GM23338 (cell line): Measurements from ENCODE around the gene MYADM. TPM values are rescaled to one million over a fixed set of nuclear protein-coding genes. Genes with fewer than 3 reads are reported as not detected.

Source experiments
- ATAC-seq: fragments of 200-7000 bp; cut with Tn5 transposase; 3 replicates; pipeline ENCODE4 v1.9.1; 2020
- DNase-seq: peaks from one replicate; pipeline ENCODE4 v3.0.0-alpha.2; 2015; ENCODE audit warnings: low spot score
- H2AFZ ChIP-seq: fragments of 200-600 bp; sonication (generic); 2 replicates; pipeline ENCODE4 v1.8.0; 2016; ENCODE audit warnings: antibody characterized with exemption, mild to moderate bottlenecking, moderate library complexity
- H3F3A ChIP-seq: fragments of 200-600 bp; sonication (generic); replicated peaks from 2 replicates; pipeline ENCODE4 v1.8.0; 2017; ENCODE audit warnings: antibody characterized with exemption, mixed run types, low read depth
- H3K27ac ChIP-seq: fragments of 200-600 bp; sonication (generic); 2 replicates; pipeline ENCODE4 v1.6.1; 2016; ENCODE audit warnings: low read depth
- H3K27me3 ChIP-seq: fragments of 200-600 bp; sonication (generic); 2 replicates; pipeline ENCODE4 v1.8.0; 2016; ENCODE audit warnings: mild to moderate bottlenecking, mixed run types, moderate library complexity; ENCODE audit not compliant: insufficient read depth
- H3K36me3 ChIP-seq: fragments of 200-600 bp; sonication (generic); 2 replicates; pipeline ENCODE4 v1.8.0; 2016; ENCODE audit warnings: mild to moderate bottlenecking; ENCODE audit not compliant: insufficient read depth
- H3K4me1 ChIP-seq: fragments of 200-600 bp; sonication (generic); 2 replicates; pipeline ENCODE4 v1.8.0; 2016; ENCODE audit warnings: mild to moderate bottlenecking, moderate library complexity; ENCODE audit not compliant: insufficient read depth
- H3K4me2 ChIP-seq: fragments of 200-600 bp; sonication (generic); 2 replicates; pipeline ENCODE4 v1.7.1; 2017; ENCODE audit warnings: mixed run types
- H3K4me3 ChIP-seq: fragments of 200-600 bp; sonication (generic); 2 replicates; pipeline ENCODE4 v1.6.1; 2016; ENCODE audit warnings: mixed run types
- H3K79me2 ChIP-seq: fragments of 200-600 bp; sonication (generic); replicated peaks from 2 replicates; pipeline ENCODE4 v1.8.0; 2017; ENCODE audit warnings: mild to moderate bottlenecking; ENCODE audit not compliant: insufficient read depth
- H3K9me2 ChIP-seq: fragments of 200-600 bp; sonication (generic); 2 replicates; pipeline ENCODE4 v1.8.0; 2017; ENCODE audit not compliant: insufficient read depth
- H4K20me1 ChIP-seq: fragments of 200-600 bp; sonication (generic); replicated peaks from 2 replicates; pipeline ENCODE4 v1.8.0; 2017; ENCODE audit warnings: mild to moderate bottlenecking; ENCODE audit not compliant: insufficient read depth
- H3K27ac Mint-ChIP-seq: 2 replicates; pipeline ENCODE4 v1.8.0; 2020; ENCODE audit warnings: inconsistent platforms, mild to moderate bottlenecking, moderate library complexity, mixed read lengths
- H3K27me3 Mint-ChIP-seq: 3 replicates; pipeline ENCODE4 v1.8.0; 2022; ENCODE audit warnings: low read depth, mild to moderate bottlenecking, moderate library complexity, mixed read lengths, inconsistent platforms; ENCODE audit not compliant: insufficient read depth, poor library complexity
- H3K36me3 Mint-ChIP-seq: 3 replicates; pipeline ENCODE4 v1.8.0; 2021; ENCODE audit warnings: low read depth, mild to moderate bottlenecking, inconsistent platforms, moderate library complexity, mixed read lengths
- H3K4me1 Mint-ChIP-seq: 3 replicates; pipeline ENCODE4 v1.8.0; 2020; ENCODE audit warnings: mild to moderate bottlenecking, inconsistent platforms, mixed read lengths
- H3K4me3 Mint-ChIP-seq: 3 replicates; pipeline ENCODE4 v1.8.0; 2021; ENCODE audit warnings: moderate library complexity, mild to moderate bottlenecking, inconsistent platforms, mixed read lengths
- H3K9me3 Mint-ChIP-seq: 3 replicates; pipeline ENCODE4 v1.8.0; 2020; ENCODE audit warnings: moderate library complexity, mild to moderate bottlenecking, inconsistent platforms, mixed read lengths
- CREB1 ChIP-seq: fragments of 250-450 bp; sonication (Bioruptor Pico); IDR thresholded peaks from 2 replicates; pipeline ENCODE4 v1.5.0; 2020; ENCODE audit warnings: low read depth, mild to moderate bottlenecking, moderate library complexity
- EZH2phosphoT487 ChIP-seq: fragments of 200-600 bp; sonication (generic); IDR thresholded peaks from one replicate; pipeline ENCODE4 v1.8.1; 2018; ENCODE audit warnings: antibody characterized with exemption; ENCODE audit not compliant: unreplicated experiment
- JUNB ChIP-seq: IDR thresholded peaks from one replicate; pipeline ENCODE4 v1.6.1; 2016; ENCODE audit warnings: antibody characterized with exemption; ENCODE audit not compliant: unreplicated experiment
- STAT1 ChIP-seq: IDR thresholded peaks from one replicate; pipeline ENCODE4 v1.6.1; 2016; ENCODE audit warnings: antibody characterized with exemption; ENCODE audit not compliant: unreplicated experiment
- ZNF114 ChIP-seq: fragments of 250-450 bp; sonication (Bioruptor Pico); IDR thresholded peaks from 2 replicates; pipeline ENCODE4 v1.5.0; 2020; ENCODE audit warnings: mild to moderate bottlenecking, moderate library complexity
- polyA plus RNA-seq: library from polyadenylated mRNA; unstranded; fragments of >200 nt; fragmentation: Nextera tagmentation; extraction: Ambion mirVana; gene quantifications from 2 replicates; pipeline ENCODE4 v1.2.1, GENCODE V29; 2016
- total RNA-seq: library from RNA; depleted of rRNA; stranded (reverse); fragments of >200 nt; shearing (Covaris generic); gene quantifications from 2 replicates; pipeline ENCODE4 v1.2.3, GENCODE V29; 2014
- TF ChIP-seq, protein P1 (sequence below): IDR thresholded peaks from one replicate; pipeline ENCODE4 v1.6.1; 2018; ENCODE audit warnings: antibody characterized with exemption; ENCODE audit not compliant: unreplicated experiment
- TF ChIP-seq, protein P2 (sequence below): fragments of 250-450 bp; sonication (Bioruptor Pico); IDR thresholded peaks from 2 replicates; pipeline ENCODE4 v1.5.0; 2020; ENCODE audit warnings: mild to moderate bottlenecking, moderate library complexity

The MYADM gene
- total and polyA plus RNA-seq, 2 experiments from 2014 or later, result 49.9 to 57.1 TPM

DNA sequence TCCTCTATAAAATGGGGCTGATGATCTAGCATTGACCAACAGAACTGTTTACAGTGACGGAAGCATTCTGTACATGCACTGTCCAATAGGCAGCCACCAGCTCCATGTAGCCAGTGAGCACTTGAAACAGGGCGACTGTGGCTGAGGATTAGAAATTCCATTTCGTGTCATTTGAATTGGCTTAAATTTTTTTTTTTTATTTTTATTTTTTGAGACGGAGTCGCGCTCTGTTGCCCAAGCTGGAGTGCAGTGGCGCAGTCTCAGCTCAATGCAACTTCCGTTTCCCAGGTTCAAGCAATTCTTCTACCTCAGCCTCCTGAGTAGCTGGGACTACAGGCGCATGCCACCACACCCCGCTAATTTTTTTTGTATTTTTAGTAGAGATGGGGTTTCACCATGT, 17.4 kb downstream of the MYADM start:
- Mint-ChIP-seq H3K4me1 (peaks cover 15% of the 10 kb centered on the region), H3K4me3 (no peak overlapping the region), H3K9me3 (no peaks in the 10 kb centered on the region), H3K27ac (no peak overlapping the region), H3K36me3 (peaks cover 3% of the 10 kb centered on the region; the same call in 2 of the 3 replicates), H3K27me3 (peaks cover 22% of the 10 kb centered on the region)
- Histone ChIP-seq H3K79me2 (no peaks in the 10 kb centered on the region), H3K9me2 (no peaks in the 10 kb centered on the region), H3F3A (peaks cover 31% of the 10 kb centered on the region), H3K36me3 (no peaks in the 10 kb centered on the region; the same call in 1 of the 2 replicates), H3K27ac (no peak overlapping the region), H2AFZ (no peak overlapping the region), H4K20me1 (no peaks in the 10 kb centered on the region), H3K4me2 (no peak overlapping the region), H3K4me1 (peaks cover 33% of the 10 kb centered on the region), H3K4me3 (no peak overlapping the region), H3K27me3 (peaks cover 11% of the 10 kb centered on the region)
- TF ChIP-seq, protein P1, sequence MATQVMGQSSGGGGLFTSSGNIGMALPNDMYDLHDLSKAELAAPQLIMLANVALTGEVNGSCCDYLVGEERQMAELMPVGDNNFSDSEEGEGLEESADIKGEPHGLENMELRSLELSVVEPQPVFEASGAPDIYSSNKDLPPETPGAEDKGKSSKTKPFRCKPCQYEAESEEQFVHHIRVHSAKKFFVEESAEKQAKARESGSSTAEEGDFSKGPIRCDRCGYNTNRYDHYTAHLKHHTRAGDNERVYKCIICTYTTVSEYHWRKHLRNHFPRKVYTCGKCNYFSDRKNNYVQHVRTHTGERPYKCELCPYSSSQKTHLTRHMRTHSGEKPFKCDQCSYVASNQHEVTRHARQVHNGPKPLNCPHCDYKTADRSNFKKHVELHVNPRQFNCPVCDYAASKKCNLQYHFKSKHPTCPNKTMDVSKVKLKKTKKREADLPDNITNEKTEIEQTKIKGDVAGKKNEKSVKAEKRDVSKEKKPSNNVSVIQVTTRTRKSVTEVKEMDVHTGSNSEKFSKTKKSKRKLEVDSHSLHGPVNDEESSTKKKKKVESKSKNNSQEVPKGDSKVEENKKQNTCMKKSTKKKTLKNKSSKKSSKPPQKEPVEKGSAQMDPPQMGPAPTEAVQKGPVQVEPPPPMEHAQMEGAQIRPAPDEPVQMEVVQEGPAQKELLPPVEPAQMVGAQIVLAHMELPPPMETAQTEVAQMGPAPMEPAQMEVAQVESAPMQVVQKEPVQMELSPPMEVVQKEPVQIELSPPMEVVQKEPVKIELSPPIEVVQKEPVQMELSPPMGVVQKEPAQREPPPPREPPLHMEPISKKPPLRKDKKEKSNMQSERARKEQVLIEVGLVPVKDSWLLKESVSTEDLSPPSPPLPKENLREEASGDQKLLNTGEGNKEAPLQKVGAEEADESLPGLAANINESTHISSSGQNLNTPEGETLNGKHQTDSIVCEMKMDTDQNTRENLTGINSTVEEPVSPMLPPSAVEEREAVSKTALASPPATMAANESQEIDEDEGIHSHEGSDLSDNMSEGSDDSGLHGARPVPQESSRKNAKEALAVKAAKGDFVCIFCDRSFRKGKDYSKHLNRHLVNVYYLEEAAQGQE, result no peak
- no peak for TF ChIP-seq ZNF114 (CRISPR knock-in tag)
- no peak for TF ChIP-seq STAT1
- TF ChIP-seq EZH2phosphoT487, result no peak
- no peak for TF ChIP-seq JUNB
- no peak for TF ChIP-seq CREB1 (CRISPR knock-in tag)
- TF ChIP-seq, protein P2, sequence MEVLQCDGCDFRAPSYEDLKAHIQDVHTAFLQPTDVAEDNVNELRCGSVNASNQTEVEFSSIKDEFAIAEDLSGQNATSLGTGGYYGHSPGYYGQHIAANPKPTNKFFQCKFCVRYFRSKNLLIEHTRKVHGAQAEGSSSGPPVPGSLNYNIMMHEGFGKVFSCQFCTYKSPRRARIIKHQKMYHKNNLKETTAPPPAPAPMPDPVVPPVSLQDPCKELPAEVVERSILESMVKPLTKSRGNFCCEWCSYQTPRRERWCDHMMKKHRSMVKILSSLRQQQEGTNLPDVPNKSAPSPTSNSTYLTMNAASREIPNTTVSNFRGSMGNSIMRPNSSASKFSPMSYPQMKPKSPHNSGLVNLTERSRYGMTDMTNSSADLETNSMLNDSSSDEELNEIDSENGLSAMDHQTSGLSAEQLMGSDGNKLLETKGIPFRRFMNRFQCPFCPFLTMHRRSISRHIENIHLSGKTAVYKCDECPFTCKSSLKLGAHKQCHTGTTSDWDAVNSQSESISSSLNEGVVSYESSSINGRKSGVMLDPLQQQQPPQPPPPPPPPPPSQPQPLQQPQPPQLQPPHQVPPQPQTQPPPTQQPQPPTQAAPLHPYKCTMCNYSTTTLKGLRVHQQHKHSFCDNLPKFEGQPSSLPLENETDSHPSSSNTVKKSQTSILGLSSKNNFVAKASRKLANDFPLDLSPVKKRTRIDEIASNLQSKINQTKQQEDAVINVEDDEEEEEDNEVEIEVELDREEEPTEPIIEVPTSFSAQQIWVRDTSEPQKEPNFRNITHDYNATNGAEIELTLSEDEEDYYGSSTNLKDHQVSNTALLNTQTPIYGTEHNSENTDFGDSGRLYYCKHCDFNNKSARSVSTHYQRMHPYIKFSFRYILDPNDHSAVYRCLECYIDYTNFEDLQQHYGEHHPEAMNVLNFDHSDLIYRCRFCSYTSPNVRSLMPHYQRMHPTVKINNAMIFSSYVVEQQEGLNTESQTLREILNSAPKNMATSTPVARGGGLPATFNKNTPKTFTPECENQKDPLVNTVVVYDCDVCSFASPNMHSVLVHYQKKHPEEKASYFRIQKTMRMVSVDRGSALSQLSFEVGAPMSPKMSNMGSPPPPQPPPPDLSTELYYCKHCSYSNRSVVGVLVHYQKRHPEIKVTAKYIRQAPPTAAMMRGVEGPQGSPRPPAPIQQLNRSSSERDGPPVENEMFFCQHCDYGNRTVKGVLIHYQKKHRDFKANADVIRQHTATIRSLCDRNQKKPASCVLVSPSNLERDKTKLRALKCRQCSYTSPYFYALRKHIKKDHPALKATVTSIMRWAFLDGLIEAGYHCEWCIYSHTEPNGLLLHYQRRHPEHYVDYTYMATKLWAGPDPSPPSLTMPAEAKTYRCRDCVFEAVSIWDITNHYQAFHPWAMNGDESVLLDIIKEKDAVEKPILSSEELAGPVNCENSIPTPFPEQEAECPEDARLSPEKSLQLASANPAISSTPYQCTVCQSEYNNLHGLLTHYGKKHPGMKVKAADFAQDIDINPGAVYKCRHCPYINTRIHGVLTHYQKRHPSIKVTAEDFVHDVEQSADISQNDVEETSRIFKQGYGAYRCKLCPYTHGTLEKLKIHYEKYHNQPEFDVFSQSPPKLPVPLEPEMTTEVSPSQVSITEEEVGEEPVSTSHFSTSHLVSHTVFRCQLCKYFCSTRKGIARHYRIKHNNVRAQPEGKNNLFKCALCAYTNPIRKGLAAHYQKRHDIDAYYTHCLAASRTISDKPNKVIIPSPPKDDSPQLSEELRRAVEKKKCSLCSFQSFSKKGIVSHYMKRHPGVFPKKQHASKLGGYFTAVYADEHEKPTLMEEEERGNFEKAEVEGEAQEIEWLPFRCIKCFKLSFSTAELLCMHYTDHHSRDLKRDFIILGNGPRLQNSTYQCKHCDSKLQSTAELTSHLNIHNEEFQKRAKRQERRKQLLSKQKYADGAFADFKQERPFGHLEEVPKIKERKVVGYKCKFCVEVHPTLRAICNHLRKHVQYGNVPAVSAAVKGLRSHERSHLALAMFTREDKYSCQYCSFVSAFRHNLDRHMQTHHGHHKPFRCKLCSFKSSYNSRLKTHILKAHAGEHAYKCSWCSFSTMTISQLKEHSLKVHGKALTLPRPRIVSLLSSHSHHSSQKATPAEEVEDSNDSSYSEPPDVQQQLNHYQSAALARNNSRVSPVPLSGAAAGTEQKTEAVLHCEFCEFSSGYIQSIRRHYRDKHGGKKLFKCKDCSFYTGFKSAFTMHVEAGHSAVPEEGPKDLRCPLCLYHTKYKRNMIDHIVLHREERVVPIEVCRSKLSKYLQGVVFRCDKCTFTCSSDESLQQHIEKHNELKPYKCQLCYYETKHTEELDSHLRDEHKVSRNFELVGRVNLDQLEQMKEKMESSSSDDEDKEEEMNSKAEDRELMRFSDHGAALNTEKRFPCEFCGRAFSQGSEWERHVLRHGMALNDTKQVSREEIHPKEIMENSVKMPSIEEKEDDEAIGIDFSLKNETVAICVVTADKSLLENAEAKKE (CRISPR knock-in tag), result no peak
- no peak for DNase-seq
- no peak for ATAC-seq
